Neuron (in vitro differentiated cells): ENCODE results near the gene SLC25A43.
"Not testable (repeated sequence)": the region's sequence is repeated elsewhere in the genome, so short reads cannot be mapped to it uniquely, and the experiment has no call there.

ENCODE experiments used
- H2AFZ ChIP-seq: one replicate; pipeline ENCODE4 v1.6.1; 2013; ENCODE audit warnings: low read depth, mild to moderate bottlenecking, inconsistent platforms, low read length, moderate library complexity
- H3K27me3 ChIP-seq: one replicate; pipeline ENCODE4 v1.6.1; 2013; ENCODE audit warnings: low read length; ENCODE audit not compliant: insufficient read depth
- H3K36me3 ChIP-seq: one replicate; pipeline ENCODE4 v1.6.1; 2013; ENCODE audit warnings: low read length; ENCODE audit not compliant: insufficient read depth
- H3K4me1 ChIP-seq: one replicate; pipeline ENCODE4 v1.6.1; 2013; ENCODE audit warnings: low read length; ENCODE audit not compliant: insufficient read depth
- H3K4me3 ChIP-seq: 2 replicates; pipeline ENCODE4 v1.5.1; 2013; ENCODE audit warnings: mild to moderate bottlenecking, low read length, moderate library complexity
- H3K9me3 ChIP-seq: one replicate; pipeline ENCODE4 v1.6.1; 2013; ENCODE audit warnings: low read length

Gene SLC25A43

GRCh38 chrX:119398974-119399771, at the start of gene SLC25A43:
TSS of gene SLC25A43 (plus strand) at chrX:119399336. CDS start at chrX:119399404, 68 bp downstream.
- no peaks in the 10 kb centered on the region for H3K9me3 ChIP-seq
- H3K36me3 ChIP-seq = no peaks in the 10 kb centered on the region
- no peaks in the 10 kb centered on the region for H3K4me1 ChIP-seq
- H3K4me3 ChIP-seq = peak within 1 kb of the TSS; percentile 34
- H2AFZ ChIP-seq = peak within 1 kb of the TSS; percentile 77
- H3K27me3 ChIP-seq = peaks cover 21% of the 10 kb centered on the region

- no peaks in the 10 kb centered on the region for H3K36me3 ChIP-seq
- H2AFZ ChIP-seq = no peak overlapping the region
- no peaks in the 10 kb centered on the region for H3K4me1 ChIP-seq
- no peaks in the 10 kb centered on the region for H3K27me3 ChIP-seq
- H3K4me3 ChIP-seq = no peak overlapping the region
- H3K9me3 ChIP-seq = no peaks in the 10 kb centered on the region
These were observed 39.3 kb upstream of the SLC25A43 start for GRCh38 chrX:119359618-119360382.

- not testable (repeated sequence) for H3K36me3 ChIP-seq, H3K9me3 ChIP-seq, H3K4me3 ChIP-seq, H2AFZ ChIP-seq, H3K4me1 ChIP-seq, H3K27me3 ChIP-seq
These were observed 37.7 kb upstream of the SLC25A43 start for GRCh38 chrX:119361451-119361850.

DNA sequence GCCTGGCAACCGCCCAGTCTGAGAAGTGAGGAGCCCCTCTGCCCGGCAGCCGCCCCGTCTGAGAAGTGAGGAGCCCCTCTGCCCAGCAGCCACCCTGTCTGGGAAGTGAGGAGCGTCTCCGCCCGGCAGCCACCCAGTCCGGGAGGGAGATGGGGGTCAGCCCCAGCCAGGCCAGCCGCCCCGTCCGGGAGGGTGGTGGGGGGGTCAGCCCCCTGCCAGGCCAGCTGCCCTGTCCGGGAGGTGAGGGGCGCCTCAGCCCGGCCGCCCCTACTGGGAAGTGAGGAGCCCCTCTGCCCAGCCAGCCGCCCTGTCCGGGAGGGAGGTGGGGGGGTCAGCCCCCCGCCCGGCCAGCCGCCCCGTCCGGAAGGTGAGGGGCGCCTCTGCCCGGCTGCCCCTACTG, 37.1 kb upstream of the SLC25A43 start:
- not testable (repeated sequence) for H2AFZ ChIP-seq, H3K27me3 ChIP-seq, H3K9me3 ChIP-seq, H3K4me3 ChIP-seq, H3K4me1 ChIP-seq, H3K36me3 ChIP-seq

DNA sequence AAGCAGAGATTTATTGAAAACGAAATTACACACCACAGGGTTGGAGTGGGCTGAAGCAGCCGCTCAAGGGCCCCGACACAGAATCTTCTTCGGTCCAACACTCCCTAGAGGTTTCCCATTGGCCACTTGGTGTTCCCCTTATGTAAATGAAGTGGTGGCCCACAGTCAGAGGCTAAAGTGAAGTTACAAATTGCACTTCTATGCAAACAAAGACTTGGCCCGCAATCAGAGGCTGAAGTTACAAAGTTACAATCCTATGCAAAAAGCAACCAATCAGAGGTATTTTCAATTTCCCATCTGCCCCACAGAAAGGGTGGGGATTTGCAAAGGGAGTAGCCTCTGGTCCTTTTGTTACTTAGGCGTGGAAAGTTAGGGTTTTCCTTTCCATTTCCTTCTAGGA, 35.7 kb upstream of the SLC25A43 start:
- no peaks in the 10 kb centered on the region for H3K4me1 ChIP-seq
- no peak overlapping the region for H2AFZ ChIP-seq
- H3K4me3 ChIP-seq = no peak overlapping the region
- no peaks in the 10 kb centered on the region for H3K36me3 ChIP-seq
- no peaks in the 10 kb centered on the region for H3K27me3 ChIP-seq
- H3K9me3 ChIP-seq = no peaks in the 10 kb centered on the region

GRCh38 chrX:119371861-119372260, 27.3 kb upstream of the SLC25A43 start:
- not testable (repeated sequence) for H3K9me3 ChIP-seq, H3K36me3 ChIP-seq, H2AFZ ChIP-seq, H3K27me3 ChIP-seq, H3K4me3 ChIP-seq, H3K4me1 ChIP-seq

GRCh38 chrX:119374736-119375135, 24.4 kb upstream of the SLC25A43 start:
- no peaks in the 10 kb centered on the region for H3K36me3 ChIP-seq
- no peaks in the 10 kb centered on the region for H3K27me3 ChIP-seq
- H3K4me3 ChIP-seq = no peak overlapping the region
- no peaks in the 10 kb centered on the region for H3K9me3 ChIP-seq
- H2AFZ ChIP-seq = no peak overlapping the region
- H3K4me1 ChIP-seq = no peaks in the 10 kb centered on the region

- H2AFZ ChIP-seq = no peak overlapping the region
- H3K36me3 ChIP-seq = no peaks in the 10 kb centered on the region
- no peaks in the 10 kb centered on the region for H3K4me1 ChIP-seq
- H3K4me3 ChIP-seq = no peak overlapping the region
- no peaks in the 10 kb centered on the region for H3K9me3 ChIP-seq
- H3K27me3 ChIP-seq = no peaks in the 10 kb centered on the region
These were observed 23.6 kb upstream of the SLC25A43 start for GRCh38 chrX:119375561-119375960.

DNA sequence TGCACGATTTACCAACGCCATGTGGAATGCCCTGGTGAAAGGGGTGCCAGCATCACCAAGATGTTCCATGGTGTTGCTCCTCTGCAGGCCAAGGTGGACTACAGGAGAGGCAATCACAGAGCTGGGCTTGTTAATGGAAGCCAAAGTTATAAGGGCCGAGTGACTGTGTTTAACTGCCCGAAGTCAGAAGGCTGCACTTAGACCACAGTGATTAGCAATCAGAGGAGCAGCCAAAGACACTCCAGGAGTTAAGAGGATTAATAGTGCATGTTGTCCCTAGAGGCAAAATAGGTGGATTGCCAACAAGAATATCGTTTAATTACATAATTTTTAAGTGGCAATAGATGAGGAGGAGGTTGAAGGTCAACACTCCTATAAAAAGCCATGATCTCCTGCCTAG, 22.8 kb upstream of the SLC25A43 start:
- Histone ChIP-seq H3K27me3 (peaks cover 3% of the 10 kb centered on the region), H3K4me3 (no peak overlapping the region), H3K4me1 (no peaks in the 10 kb centered on the region), H3K36me3 (no peaks in the 10 kb centered on the region), H3K9me3 (no peaks in the 10 kb centered on the region), H2AFZ (no peak overlapping the region)

- Histone ChIP-seq H2AFZ (no peak overlapping the region), H3K4me1 (no peaks in the 10 kb centered on the region), H3K9me3 (no peaks in the 10 kb centered on the region), H3K4me3 (no peak overlapping the region), H3K36me3 (no peaks in the 10 kb centered on the region), H3K27me3 (peaks cover 3% of the 10 kb centered on the region)
These were observed 17.7 kb upstream of the SLC25A43 start for GRCh38 chrX:119381349-119381944.

- H3K27me3 ChIP-seq = peaks cover 3% of the 10 kb centered on the region
- H3K36me3 ChIP-seq = no peaks in the 10 kb centered on the region
- no peaks in the 10 kb centered on the region for H3K9me3 ChIP-seq
- H2AFZ ChIP-seq = no peak overlapping the region
- no peaks in the 10 kb centered on the region for H3K4me1 ChIP-seq
- no peak overlapping the region for H3K4me3 ChIP-seq
These were observed 16.5 kb upstream of the SLC25A43 start for GRCh38 chrX:119382606-119383005.

GRCh38 chrX:119386685-119387084, 12.5 kb upstream of the SLC25A43 start:
- H3K27me3 ChIP-seq, H3K9me3 ChIP-seq, H3K4me1 ChIP-seq, H3K36me3 ChIP-seq, H2AFZ ChIP-seq, H3K4me3 ChIP-seq: not testable (repeated sequence)

GRCh38 chrX:119387426-119387825, 11.7 kb upstream of the SLC25A43 start:
- not testable (repeated sequence) for H2AFZ ChIP-seq, H3K36me3 ChIP-seq, H3K27me3 ChIP-seq, H3K9me3 ChIP-seq, H3K4me3 ChIP-seq, H3K4me1 ChIP-seq
